Epithelial cell of prostate (primary cell): ENCODE data around the gene RBM10.

ENCODE experiments used
- DNase-seq: peaks from one replicate; pipeline ENCODE4 v3.0.0-alpha.2; 2011; ENCODE audit warnings: low read depth, low spot score
- H3K27ac ChIP-seq: fragments of 450-650 bp; 2 replicates; pipeline ENCODE4 v1.5.1; 2017; ENCODE audit warnings: mild to moderate bottlenecking

RBM10 gene

GRCh38 chrX:47193475-47194193, 48.6 kb downstream of the RBM10 start, which contains the start of gene UBA1:
UBA1 (plus strand) TSS chrX:47193829; CDS start chrX:47198803, 4,974 bp downstream.
- H3K27ac ChIP-seq: peak within 1 kb of the TSS; percentile 75
- DNase-seq: peak; percentile 66

DNA sequence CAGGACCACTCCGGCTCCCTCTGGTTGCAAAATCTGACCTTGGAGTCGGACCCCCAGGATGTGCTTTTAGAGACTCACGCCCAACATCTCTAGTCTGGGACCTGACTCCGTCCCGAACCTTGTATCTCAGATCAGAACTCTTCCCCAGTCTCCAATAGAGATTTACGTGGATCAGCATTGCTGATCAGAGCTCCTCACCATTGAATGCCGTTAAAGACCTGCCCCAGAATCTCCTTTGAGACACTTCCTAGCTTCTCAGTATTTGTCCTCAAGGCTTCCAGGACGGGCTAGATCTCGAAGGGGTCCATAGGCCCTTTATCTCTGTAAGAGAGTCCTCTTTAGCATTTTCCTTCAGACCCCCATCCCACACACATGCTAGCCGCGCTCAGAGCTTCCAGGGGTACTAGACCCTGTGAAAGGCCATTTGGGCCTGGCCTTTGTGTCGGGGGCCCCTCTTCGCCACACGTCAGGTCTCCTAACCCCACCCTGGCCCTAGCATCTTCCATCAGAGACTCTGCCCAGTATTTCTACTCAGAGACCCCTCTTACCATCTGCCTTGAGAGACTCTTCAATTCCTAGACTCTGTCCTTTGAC, 49.3 kb downstream of the RBM10 start:
- peak overlapping the region; percentile 75 for H3K27ac ChIP-seq
- DNase-seq: no peak

- peak overlapping the region; percentile 43 for H3K27ac ChIP-seq
- no peak for DNase-seq
Observed at GRCh38 chrX:47196098-47196497, 51.1 kb downstream of the RBM10 start.

- peak overlapping the region; percentile 43 for H3K27ac ChIP-seq
- DNase-seq: no peak
Observed at GRCh38 chrX:47197526-47197925, 52.5 kb downstream of the RBM10 start.

DNA sequence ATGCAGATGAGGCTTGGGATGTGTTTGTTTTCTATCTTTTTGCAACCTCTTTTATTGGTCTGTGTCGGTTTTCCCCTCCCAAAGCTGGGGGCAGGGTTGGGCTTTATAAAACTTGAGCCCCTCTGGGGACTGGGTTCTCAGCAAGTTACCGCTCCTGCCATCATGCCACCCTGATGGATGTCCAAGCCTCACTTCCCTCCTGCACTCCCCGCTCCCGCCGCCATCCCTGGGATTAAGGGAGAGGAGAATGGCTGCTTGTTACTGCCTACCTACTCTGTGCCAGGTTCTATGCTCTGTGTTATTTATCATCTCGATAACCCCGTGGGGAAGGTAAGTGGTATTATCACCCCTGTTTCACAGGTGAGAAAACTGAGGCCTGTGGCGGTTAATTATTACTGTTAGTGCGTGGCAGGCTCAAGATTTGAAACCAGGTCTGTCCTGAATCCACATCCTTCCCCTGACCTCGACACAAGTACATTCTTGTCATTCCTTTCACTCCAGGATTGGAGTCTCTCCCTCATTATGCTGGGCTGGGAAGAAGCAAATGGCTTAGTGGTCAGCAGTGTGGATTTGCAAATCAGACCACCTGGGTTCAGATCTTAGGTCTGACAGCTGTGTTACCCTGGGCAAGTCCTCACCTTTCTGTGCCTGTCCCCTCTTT, 53.1 kb downstream of the RBM10 start:
- peak overlapping the region; percentile 43 for H3K27ac ChIP-seq
- DNase-seq: no peak

GRCh38 chrX:47198687-47199080, 53.7 kb downstream of the RBM10 start:
- DNase-seq: no peak
- H3K27ac ChIP-seq: peak overlapping the region; percentile 43

DNA sequence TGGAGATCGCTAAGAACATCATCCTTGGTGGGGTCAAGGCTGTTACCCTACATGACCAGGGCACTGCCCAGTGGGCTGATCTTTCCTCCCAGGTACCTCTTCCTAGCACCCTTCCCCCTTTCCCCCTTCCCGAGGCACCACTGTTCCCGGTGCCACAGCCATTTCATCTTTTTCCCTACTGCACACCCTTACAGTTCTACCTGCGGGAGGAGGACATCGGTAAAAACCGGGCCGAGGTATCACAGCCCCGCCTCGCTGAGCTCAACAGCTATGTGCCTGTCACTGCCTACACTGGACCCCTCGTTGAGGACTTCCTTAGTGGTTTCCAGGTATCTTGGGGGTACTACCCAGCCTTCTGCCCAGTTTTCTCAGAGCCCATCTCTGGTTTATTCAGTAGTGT, 54.3 kb downstream of the RBM10 start:
- no peak for DNase-seq

DNA sequence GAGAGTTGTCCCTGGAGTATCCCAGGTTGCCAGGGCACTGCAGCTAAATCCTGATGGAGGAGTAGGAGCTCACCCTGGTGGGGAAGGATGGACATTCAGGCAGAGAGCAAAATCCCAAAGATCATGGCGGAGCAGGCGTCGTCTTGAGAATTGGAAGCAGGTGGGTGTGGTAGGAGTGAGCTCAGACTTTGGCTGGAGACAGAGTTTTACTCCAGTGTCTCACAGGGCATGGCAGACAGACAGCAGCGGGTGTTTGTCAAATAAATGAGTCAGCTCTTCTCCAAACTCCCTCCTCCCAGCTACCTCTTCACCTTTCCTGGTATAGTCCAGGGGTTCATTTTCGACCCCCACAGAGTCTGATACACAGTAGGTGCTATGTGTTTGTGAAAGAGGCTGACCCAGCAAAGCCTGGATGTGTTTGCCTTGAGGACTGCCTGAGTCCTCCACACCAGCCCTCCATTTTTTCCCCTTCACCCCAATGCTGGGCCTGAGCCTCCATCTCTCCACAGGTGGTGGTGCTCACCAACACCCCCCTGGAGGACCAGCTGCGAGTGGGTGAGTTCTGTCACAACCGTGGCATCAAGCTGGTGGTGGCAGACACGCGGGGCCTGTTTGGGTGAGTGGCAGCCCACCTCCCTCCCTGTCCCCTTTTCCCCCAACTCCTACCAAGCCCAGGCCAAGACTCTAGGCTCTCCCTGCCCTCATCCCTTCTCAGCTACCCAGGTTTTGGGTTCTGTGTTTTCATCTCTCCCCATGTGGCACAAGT, 55.5 kb downstream of the RBM10 start:
- DNase-seq: no peak
- H3K27ac ChIP-seq: peak overlapping the region; percentile 43

More for the DNA sequence above, 54.3 kb downstream of the RBM10 start:
- peak overlapping the region; percentile 43 for H3K27ac ChIP-seq

- peak overlapping the region; percentile 43 for H3K27ac ChIP-seq
- DNase-seq: no peak
Observed at GRCh38 chrX:47201345-47201944, 56.4 kb downstream of the RBM10 start.

GRCh38 chrX:47202316-47202715, 57.3 kb downstream of the RBM10 start:
- H3K27ac ChIP-seq: no peak overlapping the region
- no peak for DNase-seq

DNA sequence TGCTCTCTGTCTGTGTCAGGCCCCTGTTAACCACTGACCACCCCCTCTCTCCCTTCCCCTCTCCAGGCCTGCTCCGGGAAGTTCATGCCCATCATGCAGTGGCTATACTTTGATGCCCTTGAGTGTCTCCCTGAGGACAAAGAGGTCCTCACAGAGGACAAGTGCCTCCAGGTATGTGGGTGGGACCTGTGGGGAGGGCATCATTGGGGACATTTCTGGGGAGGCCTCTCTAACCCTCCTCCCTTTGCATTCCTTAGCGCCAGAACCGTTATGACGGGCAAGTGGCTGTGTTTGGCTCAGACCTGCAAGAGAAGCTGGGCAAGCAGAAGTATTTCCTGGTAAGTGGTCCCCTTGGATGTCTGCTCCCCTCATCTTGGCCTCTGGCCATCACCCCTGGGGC, 57.9 kb downstream of the RBM10 start:
- DNase-seq: no peak
- H3K27ac ChIP-seq: no peak overlapping the region

DNA sequence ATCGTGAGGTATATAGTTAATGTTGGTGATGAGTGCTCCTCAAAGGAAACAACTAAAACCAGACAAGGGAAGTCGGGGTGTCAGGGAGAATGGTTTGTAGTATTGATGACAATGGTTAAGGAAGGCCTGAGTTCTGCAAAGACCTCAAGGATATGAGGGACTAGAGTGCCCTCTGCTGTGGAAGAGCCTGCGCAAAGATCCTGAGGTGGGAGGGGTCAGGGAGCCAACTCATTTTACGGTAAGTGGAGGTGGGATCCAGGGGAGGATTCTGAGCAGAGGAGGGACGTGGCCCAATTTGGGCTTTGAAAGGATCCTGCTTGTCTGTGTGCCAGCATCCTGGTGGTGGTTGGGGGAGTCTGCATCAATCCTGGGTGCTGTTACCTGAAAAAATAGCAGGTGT, 59.9 kb downstream of the RBM10 start:
- no peak for DNase-seq
- no peak overlapping the region for H3K27ac ChIP-seq

DNA sequence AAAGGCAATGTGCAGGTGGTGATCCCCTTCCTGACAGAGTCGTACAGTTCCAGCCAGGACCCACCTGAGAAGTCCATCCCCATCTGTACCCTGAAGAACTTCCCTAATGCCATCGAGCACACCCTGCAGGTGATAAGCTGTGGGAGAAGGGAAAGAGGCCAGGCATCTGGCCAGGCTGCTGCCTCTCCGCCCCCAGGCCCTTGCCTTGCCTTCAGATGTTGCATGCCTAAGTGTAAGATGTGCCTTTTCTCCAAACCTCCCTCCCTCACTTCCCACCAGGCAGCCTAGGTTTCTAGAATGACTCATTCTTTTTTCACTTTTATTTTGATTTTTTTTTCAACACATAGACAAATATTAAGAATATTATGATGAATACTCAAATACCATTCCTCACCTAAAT, 61.3 kb downstream of the RBM10 start:
- no peak overlapping the region for H3K27ac ChIP-seq
- no peak for DNase-seq

- DNase-seq: no peak
- H3K27ac ChIP-seq: no peak overlapping the region
Observed at GRCh38 chrX:47208108-47208507, 63.1 kb downstream of the RBM10 start.

DNA sequence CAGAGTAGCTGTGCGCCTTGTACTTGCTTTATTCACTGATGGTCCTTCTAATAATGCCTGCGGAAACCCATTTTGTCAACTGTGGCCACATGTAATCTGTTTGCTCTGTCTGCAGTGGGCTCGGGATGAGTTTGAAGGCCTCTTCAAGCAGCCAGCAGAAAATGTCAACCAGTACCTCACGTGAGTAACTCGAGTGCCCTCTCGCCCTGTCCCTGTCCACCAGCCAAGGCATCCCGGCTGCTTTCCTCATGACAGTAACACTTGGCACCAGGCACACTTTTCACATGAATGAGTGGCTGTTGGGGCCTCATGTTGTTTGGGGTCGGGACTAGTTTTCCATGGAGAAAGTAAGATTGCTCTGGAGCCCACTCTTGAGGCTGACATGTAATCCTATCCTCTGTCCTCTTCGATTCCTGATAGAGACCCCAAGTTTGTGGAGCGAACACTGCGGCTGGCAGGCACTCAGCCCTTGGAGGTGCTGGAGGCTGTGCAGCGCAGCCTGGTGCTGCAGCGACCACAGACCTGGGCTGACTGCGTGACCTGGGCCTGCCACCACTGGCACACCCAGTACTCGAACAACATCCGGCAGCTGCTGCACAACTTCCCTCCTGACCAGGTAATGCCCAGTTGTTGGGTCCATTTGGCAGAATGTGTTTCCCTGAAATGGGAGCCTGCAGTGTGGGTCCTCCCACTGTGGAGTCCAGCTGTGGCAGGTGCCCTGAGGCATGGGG, 64.7 kb downstream of the RBM10 start:
- no peak for DNase-seq
- no peak overlapping the region for H3K27ac ChIP-seq

DNA sequence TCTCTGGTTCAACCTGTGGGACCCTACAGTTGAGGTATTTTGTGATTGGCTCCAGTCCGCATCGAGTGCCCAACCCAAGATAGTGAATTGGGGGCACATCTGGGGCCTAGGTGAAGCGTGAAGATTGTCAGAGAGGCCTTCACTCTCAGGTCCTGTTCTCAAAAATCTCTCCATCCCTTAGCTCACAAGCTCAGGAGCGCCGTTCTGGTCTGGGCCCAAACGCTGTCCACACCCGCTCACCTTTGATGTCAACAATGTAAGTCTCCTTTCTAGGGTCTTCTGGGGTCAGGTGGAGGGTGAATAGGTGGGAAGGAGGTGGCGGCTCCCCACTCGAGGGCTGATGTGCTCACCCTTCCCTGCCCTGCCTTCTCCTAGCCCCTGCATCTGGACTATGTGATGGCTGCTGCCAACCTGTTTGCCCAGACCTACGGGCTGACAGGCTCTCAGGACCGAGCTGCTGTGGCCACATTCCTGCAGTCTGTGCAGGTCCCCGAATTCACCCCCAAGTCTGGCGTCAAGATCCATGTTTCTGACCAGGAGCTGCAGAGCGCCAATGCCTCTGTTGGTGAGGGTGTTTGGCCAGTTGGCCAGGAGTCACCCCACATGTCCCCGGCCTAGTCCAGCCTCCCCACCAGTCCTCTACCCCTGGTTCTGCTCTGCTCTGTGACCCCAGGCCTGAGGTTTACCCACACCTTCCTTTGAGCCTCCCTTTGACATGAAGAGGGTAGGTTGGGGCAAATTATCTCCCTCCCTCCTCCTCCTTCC, 65.8 kb downstream of the RBM10 start:
- no peak overlapping the region for H3K27ac ChIP-seq
- no peak for DNase-seq

- no peak for DNase-seq
- peak overlapping the region; percentile 56 for H3K27ac ChIP-seq
Observed at GRCh38 chrX:47212381-47213293, 67.6 kb downstream of the RBM10 start.
